ENCODE data around the gene PCDH15. TPM values are rescaled to one million over a fixed set of nuclear protein-coding genes. Genes with fewer than 3 reads are reported as not detected.

Gene PCDH15
- total RNA-seq, 1 donor from 2014 or later, result 1.2 TPM

GRCh38 chr10:53843736-53844362, 957.2 kb downstream of the PCDH15 start:
- DNase-seq (ENCODE audit: low spot score), result no peak

DNA sequence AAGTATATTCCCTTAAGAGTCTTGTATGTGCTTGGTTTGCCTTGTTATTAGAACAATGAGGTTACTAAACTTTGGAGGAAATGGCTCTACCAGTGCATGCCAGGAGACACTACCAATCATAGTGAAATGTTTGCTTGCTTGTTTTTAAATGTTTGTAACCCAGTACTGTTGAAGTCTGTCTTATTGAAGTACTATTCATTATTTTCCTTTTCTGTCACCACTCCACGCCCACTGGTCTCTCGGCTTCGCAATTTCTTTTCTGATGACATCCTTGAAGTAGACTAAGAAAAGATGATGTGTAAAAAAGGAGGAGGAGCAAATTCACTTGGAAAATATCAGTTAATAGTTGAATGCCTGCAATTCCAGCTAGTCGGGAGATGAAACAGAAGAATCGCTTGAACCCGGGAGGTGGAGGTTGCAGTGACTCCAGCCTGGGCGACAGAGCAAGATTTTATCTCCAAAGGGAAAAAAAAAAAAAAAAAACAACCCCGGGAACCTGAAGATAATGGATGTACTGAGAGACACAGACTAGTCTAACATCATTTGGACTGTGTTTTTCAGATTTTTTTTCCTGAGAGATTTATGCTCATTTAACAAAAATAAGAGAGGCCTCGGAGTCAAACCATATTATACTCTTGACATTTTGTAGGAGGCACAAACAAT, 959.4 kb downstream of the PCDH15 start:
- DNase-seq (ENCODE audit: low spot score), result no peak

DNA sequence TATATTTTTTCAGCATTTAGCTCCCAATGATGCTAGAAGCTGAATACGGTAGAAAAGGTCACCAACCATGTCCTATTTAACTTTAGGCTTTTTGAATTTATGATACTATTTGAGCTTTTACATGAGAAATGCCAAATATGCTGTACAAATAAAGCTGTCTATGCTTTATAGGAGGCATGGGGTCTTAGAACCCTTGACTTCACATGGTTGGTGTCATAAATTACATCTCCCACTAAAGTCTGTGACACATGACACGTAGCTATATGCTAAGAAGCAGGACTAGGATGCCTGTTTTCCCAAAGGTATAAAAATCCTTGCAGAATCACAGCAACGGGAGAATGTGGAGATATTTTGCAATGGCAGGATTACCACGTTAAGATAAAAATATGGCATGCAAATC, 960.4 kb downstream of the PCDH15 start:
- no peak for DNase-seq (ENCODE audit: low spot score)

- DNase-seq (ENCODE audit: low spot score), result no peak
These were observed 961.5 kb downstream of the PCDH15 start for GRCh38 chr10:53839440-53840039.

GRCh38 chr10:53836638-53837037, 964.4 kb downstream of the PCDH15 start:
- DNase-seq (ENCODE audit: low spot score), result no peak

DNA sequence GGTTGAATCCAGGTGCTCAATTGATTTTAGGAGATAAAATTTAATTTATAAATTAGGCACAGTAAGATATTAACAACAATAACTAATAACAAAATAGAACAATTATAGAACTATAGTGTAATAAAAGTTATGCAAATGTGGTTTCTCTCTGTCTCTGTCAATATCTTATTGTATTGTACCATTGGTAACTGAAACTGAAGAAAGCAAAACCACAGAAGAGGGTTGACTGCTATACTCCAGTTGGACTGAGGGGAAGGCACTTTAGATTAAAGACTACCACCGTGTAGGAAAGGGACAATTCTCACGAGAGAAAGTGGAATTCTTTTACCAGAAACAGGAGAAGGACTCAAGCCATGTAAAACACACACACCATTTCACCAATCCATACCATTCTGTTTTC, 967.1 kb downstream of the PCDH15 start:
- no peak for DNase-seq (ENCODE audit: low spot score)

GRCh38 chr10:53827261-53827660, 973.8 kb downstream of the PCDH15 start:
- no peak for DNase-seq (ENCODE audit: low spot score)

- DNase-seq (ENCODE audit: low spot score), result no peak
These were observed 992.2 kb downstream of the PCDH15 start for GRCh38 chr10:53808677-53809372.

DNA sequence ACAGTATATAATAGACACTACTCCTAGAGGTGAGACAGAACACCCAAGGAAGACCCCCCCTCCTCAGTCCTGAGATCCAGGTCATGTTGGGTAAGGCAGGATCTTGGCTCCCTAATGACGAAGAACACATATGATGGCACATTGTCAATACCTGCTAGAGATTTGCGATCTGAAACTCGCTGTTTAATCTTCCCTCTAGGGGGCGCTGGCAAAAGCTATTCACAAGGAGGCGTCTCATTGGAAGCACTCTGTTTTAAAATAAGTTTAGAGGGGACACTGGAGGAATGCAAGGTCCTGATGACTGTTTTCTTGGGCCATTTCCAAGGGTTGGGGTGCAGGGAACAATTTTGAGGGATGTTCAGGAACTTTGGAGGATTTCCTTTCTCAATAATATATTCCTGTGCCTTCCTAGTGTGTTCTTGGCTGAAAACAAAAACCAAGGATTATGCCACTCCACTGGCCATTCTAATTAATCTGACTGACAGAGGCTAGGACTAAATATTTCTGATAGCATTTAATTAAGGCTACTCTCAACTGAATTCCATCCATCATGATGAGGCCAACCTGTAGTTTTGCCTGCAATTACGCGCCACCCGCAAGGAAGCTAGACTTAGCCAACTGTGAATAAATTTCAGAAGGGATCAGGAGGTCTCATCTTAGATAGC, 1014.7 kb downstream of the PCDH15 start:
- no peak for DNase-seq (ENCODE audit: low spot score)

- DNase-seq (ENCODE audit: low spot score), result no peak
These were observed 1029.3 kb downstream of the PCDH15 start for GRCh38 chr10:53771701-53772100.

GRCh38 chr10:53770903-53771302, 1030.1 kb downstream of the PCDH15 start:
- DNase-seq (ENCODE audit: low spot score), result no peak

DNA sequence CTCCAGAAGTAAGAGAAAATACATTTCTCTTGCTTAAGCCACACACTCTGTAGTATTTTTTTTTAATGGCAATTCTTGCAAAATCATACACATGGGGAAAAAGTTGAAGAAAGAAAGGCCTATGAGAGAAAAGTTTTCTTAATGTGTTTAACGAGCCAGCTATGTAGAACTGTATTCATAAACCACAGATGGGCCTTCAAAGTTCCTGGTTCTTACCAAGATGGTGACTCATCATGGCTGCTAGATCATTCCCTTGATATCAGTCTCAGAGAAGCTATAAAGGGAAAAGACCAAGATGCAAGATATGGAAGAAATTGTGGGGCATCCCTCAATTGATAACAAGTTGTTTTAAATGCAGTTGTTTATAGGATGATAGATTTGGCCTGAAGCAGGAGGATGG, 1035.7 kb downstream of the PCDH15 start:
- DNase-seq (ENCODE audit: low spot score), result no peak

GRCh38 chr10:53754596-53755250, 1046.3 kb downstream of the PCDH15 start:
- DNase-seq (ENCODE audit: low spot score), result no peak
